ENCODE measurements around the gene BCAS1. TPM values are rescaled to one million over a fixed set of nuclear protein-coding genes. Genes with fewer than 3 reads are reported as not detected.

The BCAS1 gene
- total and polyA plus RNA-seq, 3 donors from 2014 or later: 2.4 to 8.8 (median 3.3) TPM

DNA sequence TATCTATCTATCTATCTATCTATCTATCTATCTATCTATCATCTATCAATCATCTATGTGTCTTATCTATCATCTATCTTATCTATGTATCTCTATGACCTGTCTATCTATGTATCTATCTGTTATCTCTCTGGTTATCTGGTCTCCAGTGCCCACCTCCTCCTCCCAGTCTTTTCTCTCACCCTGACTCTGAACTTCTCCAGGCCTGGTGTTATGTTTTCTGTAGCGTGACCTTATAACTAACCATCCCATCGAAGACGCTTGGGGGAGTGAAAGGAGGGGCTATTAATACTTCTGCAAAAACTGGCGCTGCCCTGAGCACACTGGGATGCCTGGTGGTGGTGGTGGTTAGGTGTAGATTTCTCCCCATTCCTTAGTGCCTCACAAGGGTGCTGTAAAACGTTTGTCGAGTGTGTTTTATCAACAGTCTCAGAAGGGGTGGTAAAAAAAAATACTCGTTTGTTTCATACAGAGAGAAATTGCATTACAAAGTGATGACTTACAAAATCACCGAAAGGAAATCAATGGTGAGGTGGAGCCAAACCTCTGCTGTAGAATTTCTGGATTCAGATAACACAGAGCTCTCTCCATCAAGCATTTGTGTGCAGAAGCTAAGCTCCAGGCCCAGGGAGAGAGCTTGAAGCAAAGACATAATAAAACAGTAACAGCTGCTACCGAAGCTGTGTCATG lies 156.2 kb downstream of the BCAS1 start:
- Histone ChIP-seq H3K4me3 (no peak overlapping the region), H3K36me3 (ENCODE audit: low read depth, missing control alignments) (no peaks in the 10 kb centered on the region), H3K9me3 (no peaks in the 10 kb centered on the region), H3K4me1 (peaks cover 27% of the 10 kb centered on the region), H3K27me3 (no peaks in the 10 kb centered on the region), H3K27ac (peak overlapping the region; percentile 73 to 91)
- 33 to 38% methylated on average over 9 of the region's 9 CpGs for WGBS, 2 donors
- TF ChIP-seq, protein P1, sequence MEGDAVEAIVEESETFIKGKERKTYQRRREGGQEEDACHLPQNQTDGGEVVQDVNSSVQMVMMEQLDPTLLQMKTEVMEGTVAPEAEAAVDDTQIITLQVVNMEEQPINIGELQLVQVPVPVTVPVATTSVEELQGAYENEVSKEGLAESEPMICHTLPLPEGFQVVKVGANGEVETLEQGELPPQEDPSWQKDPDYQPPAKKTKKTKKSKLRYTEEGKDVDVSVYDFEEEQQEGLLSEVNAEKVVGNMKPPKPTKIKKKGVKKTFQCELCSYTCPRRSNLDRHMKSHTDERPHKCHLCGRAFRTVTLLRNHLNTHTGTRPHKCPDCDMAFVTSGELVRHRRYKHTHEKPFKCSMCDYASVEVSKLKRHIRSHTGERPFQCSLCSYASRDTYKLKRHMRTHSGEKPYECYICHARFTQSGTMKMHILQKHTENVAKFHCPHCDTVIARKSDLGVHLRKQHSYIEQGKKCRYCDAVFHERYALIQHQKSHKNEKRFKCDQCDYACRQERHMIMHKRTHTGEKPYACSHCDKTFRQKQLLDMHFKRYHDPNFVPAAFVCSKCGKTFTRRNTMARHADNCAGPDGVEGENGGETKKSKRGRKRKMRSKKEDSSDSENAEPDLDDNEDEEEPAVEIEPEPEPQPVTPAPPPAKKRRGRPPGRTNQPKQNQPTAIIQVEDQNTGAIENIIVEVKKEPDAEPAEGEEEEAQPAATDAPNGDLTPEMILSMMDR (IDR thresholded peaks at IDR 0.05): no peak
- intact Hi-C loops (cut with DNase I; ENCODE audit: low total_unique reads): no loop called here
- no peak for DNase-seq

DNA sequence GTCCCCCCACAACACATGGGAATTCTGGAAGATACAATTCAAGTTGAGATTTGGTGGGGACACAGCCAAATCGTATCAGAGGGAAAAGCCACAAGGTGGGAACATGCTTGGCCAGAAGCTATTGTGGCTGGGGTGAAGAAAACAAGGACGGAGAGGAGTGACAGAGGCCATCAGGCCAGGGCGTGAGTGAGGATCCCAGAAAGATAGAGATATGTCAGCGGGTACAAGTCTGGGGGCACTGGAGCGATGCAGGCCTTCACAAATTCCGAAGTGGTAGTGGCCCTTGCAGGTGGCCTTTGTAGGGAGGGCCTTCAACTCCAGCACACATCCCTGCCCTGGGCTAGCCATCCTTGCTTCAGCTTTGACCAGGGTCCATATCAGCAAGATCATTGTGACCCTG lies 159.1 kb downstream of the BCAS1 start:
- Histone ChIP-seq H3K27me3 (no peaks in the 10 kb centered on the region), H3K9me3 (no peaks in the 10 kb centered on the region), H3K4me1 (peaks cover 15% of the 10 kb centered on the region), H3K36me3 (ENCODE audit: low read depth, missing control alignments) (no peaks in the 10 kb centered on the region), H3K27ac (no peak overlapping the region), H3K4me3 (no peak overlapping the region)
- no peak for DNase-seq
- TF ChIP-seq, protein P1 (IDR thresholded peaks at IDR 0.05): no peak
- no peak for TF ChIP-seq POLR2A (IDR thresholded peaks at IDR 0.05)
- 91 to 92% methylated on average over 6 of the region's 6 CpGs for WGBS, 2 donors
- intact Hi-C loops (cut with DNase I; ENCODE audit: low total_unique reads): no loop called here

DNA sequence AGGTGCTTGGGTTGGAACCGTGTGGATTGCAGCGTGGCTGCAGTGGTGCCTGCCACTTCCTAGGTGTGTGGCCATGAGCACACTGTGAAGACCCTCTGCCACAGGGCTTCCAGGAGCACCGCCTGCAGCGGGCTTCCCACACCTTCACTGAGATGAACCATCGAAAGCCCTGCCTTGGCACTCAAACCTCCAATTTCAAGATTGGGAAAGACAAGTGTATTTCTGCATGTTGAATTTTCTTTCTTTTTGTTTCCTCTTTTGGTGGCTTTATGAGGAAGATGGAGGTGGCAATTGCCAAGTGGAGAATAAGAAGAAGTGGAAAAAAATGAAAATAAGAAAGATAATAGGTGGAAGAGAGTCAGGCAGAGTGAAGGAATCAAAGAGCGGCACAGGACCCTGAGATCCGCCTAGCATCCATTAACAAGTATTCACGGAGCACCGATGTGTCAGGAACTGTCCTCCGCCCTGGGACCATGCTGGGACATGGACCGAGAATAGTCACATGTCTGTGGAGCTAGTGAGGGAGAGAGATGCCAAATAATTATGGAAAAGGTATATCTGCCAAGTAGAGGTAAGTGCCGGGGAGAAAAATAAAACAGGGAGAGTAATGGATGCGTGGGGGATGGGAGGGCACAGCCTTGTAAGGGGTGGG lies 159.9 kb downstream of the BCAS1 start:
- H3K9me3 ChIP-seq: no peaks in the 10 kb centered on the region
- no peaks in the 10 kb centered on the region for H3K36me3 ChIP-seq (ENCODE audit: low read depth, missing control alignments)
- no peak for TF ChIP-seq POLR2A (IDR thresholded peaks at IDR 0.05)
- TF ChIP-seq, protein P1 (IDR thresholded peaks at IDR 0.05): no peak
- H3K27me3 ChIP-seq: no peaks in the 10 kb centered on the region
- DNase-seq: no peak
- peaks cover 10% of the 10 kb centered on the region for H3K4me1 ChIP-seq
- H3K27ac ChIP-seq: no peak overlapping the region
- H3K4me3 ChIP-seq: no peak overlapping the region
- intact Hi-C loops (cut with DNase I; ENCODE audit: low total_unique reads): no loop called here
- 93 to 95% methylated on average over 13 of the region's 13 CpGs for WGBS, 2 donors

DNA sequence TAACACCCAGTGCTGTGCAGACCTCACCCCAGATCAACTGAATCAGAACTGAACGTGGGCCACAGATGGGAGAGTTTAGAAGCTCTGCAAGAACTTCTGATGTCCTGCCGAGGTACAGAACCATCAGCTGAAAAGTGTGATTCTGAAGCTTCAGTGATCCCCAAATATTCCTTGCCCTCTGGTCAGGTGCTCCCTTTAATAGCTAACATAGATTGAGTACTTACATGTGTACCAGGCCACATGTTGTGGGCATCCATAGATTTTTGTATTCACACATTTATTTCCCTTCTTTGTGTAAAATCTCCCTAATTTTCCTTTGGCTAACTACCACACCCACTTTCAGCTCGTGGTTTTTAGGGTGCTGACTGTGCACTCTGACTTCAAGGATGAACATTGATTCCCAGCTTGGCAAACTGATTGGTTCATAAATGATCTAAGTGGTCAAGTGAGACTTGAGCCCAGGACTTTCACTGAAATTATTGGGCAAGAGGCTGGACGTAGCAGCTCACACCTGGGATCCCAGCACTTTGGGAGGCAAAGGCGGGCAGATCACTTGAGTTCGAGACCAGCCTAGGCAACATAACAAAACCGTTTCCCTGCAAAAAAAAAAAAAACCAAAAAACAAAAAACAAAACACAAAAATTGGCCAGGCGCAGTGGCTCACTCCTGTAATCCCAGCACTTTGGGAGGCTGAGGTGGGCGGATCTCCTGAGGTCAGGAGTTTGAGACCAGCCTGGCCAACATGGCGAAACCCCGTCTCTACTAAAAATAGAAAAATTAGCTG lies 162.2 kb downstream of the BCAS1 start:
- Histone ChIP-seq H3K4me3 (no peak overlapping the region), H3K4me1 (no peaks in the 10 kb centered on the region), H3K9me3 (no peaks in the 10 kb centered on the region), H3K27ac (no peak overlapping the region), H3K27me3 (no peaks in the 10 kb centered on the region), H3K36me3 (ENCODE audit: low read depth, missing control alignments) (no peaks in the 10 kb centered on the region)
- intact Hi-C loops (cut with DNase I; ENCODE audit: low total_unique reads): no loop called here
- no peak for DNase-seq
- 90 to 92% methylated on average over 11 of the region's 11 CpGs for WGBS, 2 donors
- TF ChIP-seq POLR2A (IDR thresholded peaks at IDR 0.05): no peak
- TF ChIP-seq, protein P1 (IDR thresholded peaks at IDR 0.05): no peak
